HG03060 (cell line): ENCODE data around the gene CTDP1.

ENCODE experiments used
- ATAC-seq: cut with Tn5 transposase; IDR thresholded peaks from one replicate; pipeline ENCODE4 v1.9.1; 2021; ENCODE audit warnings: low read depth, moderate number of reproducible peaks; ENCODE audit not compliant: unreplicated experiment

The CTDP1 gene

DNA sequence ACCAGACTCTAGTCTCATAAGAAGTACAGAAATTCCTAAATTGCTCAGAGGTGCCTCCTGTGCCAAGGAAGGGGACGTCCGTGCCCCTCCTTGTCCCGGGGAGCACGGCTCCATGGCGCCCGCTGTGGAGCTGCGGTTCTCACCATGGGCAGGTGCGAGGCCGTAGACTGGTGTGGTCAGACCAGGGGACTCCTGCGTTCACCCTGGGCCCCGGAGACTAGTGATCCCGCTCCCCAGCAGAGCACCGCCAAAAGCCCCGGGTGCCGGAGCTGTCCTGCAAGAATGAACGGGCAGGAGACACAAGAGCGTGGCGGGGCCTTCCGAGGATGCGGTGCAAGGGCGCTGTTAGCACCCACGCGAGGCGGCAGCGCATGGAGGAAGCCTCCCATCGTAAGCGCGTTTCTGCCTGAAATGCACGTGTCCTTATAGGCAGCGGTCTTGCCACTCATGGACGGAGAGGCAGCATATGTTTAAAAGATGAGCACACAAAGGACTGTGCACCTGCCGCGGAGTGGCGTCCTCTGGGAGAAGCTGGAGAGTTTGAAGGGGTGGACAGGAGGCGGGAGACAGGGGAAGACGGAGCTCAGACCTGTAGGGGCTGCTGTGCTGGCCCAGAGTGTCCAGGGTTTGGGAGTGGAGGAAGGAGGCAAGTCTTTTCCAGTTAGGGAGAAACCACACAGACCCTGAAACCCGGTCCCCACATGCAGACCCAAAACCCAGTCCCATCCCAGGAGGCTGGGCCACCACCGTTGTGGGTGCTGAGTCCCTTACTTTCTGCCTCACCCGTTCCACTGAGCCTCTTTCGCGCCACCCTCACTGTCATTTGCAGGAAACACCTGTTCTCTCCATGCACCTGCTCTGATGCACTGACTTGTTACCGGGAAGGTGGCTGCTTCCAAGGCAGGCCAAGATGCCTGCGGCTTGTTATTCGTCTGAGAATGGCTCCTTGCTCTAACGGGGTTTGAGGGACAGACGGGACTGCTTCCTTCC is 110.6 kb downstream of the CTDP1 start:
- ATAC-seq, result no peak

- no peak for ATAC-seq
Observed at GRCh38 chr18:79790996-79791972, 111.7 kb downstream of the CTDP1 start.

- no peak for ATAC-seq
Observed at GRCh38 chr18:79792096-79792987, 112.7 kb downstream of the CTDP1 start.

GRCh38 chr18:79792988-79793355 is 113.4 kb downstream of the CTDP1 start:
- no peak for ATAC-seq

GRCh38 chr18:79794846-79795245 is 115.2 kb downstream of the CTDP1 start:
- no peak for ATAC-seq

GRCh38 chr18:79795446-79795845 is 115.8 kb downstream of the CTDP1 start:
- ATAC-seq, result no peak

- ATAC-seq, result no peak
Observed at GRCh38 chr18:79796016-79796415, 116.4 kb downstream of the CTDP1 start.

DNA sequence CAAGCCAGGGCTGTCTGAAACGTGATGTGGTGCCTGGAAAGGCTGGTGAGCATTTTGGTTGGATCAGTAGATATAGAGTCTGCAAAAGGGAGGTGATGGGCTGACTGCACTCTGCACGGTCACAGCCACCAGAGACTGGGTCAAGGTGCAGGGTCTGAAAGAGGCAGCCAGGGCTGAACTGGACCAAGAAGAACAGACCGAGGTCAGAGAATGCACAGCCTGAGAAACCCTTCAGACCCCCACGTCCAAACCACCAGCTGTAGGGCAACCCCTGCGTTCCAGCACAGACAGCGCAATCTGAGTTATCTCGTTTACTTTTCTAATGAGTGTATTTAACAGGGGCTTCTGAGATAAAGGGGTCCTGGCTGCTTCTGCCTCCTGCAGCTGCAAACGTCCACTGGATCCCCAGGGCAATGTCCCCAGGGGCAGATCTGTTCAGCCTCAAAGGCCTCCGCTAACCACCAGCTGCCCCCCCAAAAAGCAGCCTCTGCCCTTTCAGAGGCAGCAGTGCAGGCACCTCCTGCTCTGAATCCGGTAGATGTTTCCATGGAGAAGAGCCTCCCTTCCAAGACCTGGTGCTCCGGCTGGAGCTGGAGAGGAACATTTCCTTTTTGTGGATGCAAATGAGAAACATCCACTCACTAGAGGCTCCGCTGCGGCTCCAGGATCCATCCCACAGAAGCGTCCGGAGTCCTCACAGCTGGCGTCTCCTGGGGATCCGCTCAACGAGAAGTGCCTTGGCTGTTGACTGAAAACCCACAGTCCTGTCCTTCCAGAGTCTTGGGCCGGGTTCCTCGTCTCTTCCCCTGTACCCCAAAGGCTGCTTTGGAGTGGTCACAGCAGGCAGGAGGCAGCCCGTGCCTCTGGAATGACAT is 117.2 kb downstream of the CTDP1 start:
- no peak for ATAC-seq

DNA sequence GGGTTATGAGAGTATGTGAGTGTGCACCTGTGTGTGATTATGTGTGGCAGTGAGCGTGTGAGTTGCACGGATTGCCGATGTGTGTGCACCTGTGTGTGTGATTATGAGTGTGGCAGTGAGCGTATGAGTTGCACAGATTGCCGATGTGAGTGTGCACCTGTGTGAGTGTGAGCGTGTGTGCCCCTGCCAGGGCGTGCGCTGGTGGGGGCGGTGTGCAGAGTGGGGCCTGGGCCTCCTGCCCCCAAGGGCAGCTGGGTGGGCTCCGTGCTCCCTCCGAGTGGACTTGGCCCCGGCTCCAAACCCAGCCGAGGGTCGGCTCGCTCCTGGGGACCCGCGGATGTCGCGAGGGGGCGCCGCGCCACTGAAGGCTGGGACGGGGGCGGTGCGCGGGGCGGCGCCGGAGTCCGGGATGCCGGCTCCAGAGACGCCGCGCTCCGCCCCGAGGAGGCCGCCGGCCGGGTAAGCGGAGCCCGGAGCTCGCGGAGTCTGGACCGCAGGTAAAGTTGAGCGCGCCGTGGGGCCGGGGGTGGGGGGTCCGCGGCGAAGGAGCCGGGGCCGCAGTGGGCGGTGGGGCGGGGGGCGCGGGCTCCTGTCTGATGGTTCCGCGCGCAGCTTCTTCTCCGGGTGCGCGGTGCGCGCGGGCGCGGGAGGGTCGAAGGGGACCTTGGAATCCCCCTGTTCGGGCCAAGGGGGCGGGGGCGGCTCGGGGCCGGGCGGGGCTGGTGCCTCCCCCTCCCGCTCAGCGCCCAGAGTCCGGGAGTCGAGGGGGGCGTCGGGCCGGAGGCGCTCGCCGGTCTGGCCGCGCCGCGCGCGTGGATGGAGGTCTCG is 118.1 kb downstream of the CTDP1 start, which contains the start of gene KCNG2:
Gene KCNG2 (plus strand): TSS at position 421 of the 828 bp plus-strand sequence. CDS start 65,730 bp downstream, outside the sequence.
- no peak for ATAC-seq

- no peak for ATAC-seq
Observed at GRCh38 chr18:79798346-79798998, 118.9 kb downstream of the CTDP1 start.

- ATAC-seq, result no peak
Observed at GRCh38 chr18:79798999-79799370, 119.4 kb downstream of the CTDP1 start.

- ATAC-seq, result no peak
Observed at GRCh38 chr18:79799619-79800370, 120.2 kb downstream of the CTDP1 start.

GRCh38 chr18:79800371-79801180 is 121.0 kb downstream of the CTDP1 start:
- no peak for ATAC-seq

GRCh38 chr18:79801217-79801616 is 121.6 kb downstream of the CTDP1 start:
- ATAC-seq, result no peak

DNA sequence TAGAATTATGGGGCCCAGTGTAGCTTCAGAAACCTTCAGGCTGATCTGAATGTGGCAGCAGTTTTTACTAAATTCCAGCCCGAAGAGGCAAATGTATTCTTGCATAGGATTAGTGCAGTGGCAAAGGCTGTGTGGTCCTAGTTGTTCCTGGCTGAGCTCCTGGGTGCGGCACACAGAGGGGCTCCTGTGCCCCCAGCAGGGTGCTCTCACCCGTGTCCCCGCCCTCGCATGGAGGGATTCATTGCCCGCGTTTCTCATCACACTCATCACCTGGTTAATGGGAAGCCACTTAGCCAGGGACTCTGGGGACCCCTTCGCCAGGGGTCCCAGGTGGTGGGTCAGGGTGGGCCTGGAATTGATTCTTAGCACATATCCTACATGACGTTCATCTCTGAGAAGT is 122.0 kb downstream of the CTDP1 start:
- ATAC-seq, result no peak

- ATAC-seq, result no peak
Observed at GRCh38 chr18:79802298-79802697, 122.7 kb downstream of the CTDP1 start.
